ENCODE results near the gene SIM2. TPM values are rescaled to one million over a fixed set of nuclear protein-coding genes. Genes with fewer than 3 reads are reported as not detected.
"Not testable (repeated sequence)": the region's sequence is repeated elsewhere in the genome, so short reads cannot be mapped to it uniquely, and the experiment has no call there.

Gene SIM2
- total RNA-seq, 1 experiment from 2014 or later, result not detected

DNA sequence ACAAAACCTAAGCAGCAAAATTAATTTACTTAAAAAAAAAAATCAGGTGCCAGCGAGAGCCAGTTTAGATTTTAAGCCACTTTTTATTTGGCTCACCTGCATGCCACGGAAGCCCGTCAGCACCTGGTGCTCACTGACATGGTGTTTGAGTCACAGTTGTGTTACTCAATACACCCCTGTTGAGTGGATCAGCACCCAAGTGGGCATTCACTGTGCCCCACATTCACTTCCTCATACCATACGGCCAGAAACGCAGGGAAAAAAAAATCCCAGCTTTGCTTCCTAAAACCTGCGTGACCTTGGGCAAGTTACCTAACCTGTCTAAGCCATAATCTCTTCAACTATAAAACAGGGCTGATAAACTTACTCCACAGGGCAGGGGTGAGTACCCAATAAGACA, 42.8 kb upstream of the SIM2 start:
- H2BK15ac ChIP-seq (ENCODE audit: low read depth, low read length), result no peak overlapping the region
- no peaks in the 10 kb centered on the region for H3K23me2 ChIP-seq (ENCODE audit: insufficient read length, low read depth, low read length, poor library complexity, severe bottlenecking)
- no peaks in the 10 kb centered on the region for H4K20me1 ChIP-seq (ENCODE audit: control insufficient read depth, insufficient read depth, insufficient read length)
- Mint-ChIP-seq H3K27ac (no peak overlapping the region), H3K36me3 (ENCODE audit: insufficient read depth in 1 of 3, low read depth in 3 of 3) (no peaks in the 10 kb centered on the region), H3K9me3 (no peaks in the 10 kb centered on the region), H3K27me3 (ENCODE audit: low read depth) (peaks cover 18% of the 10 kb centered on the region), H3K4me1 (0 out of 4 replicates have a peak, but pooled peaks cover 0 to 2% of the 10 kb centered on the region in 2 experiments), H3K4me3 (no peak overlapping the region)
- WGBS (ENCODE audit: extremely low coverage, insufficient read length, low lambda C conversion rate), result no CpG with 5 or more reads among the region's 6 CpGs
- H2AFZ ChIP-seq (ENCODE audit: low read length), result no peak overlapping the region
- H3K4ac ChIP-seq (ENCODE audit: low read depth, low read length), result no peak overlapping the region
- no peak overlapping the region for H3K56ac ChIP-seq (ENCODE audit: insufficient read length, low read depth, low read length)
- H3K27me3 ChIP-seq (ENCODE audit: insufficient read depth, low read length), result no peaks in the 10 kb centered on the region
- H4K91ac ChIP-seq (ENCODE audit: insufficient read length, low read depth, low read length), result no peak overlapping the region
- H4K5ac ChIP-seq (ENCODE audit: insufficient read length, low read depth, low read length), result no peak overlapping the region
- H3K14ac ChIP-seq (ENCODE audit: insufficient read depth, low read length), result no peak overlapping the region
- no peak overlapping the region for H4K8ac ChIP-seq (replicated peaks; ENCODE audit: insufficient read length, low read depth, low read length)
- no peaks in the 10 kb centered on the region for H3K79me1 ChIP-seq (ENCODE audit: insufficient read depth, low read depth, low read length, poor library complexity, severe bottlenecking)
- H3K4me2 ChIP-seq (ENCODE audit: insufficient read depth, insufficient read length, low read length), result no peak overlapping the region
- DNase-seq, result no peak
- H3K4me1 ChIP-seq (ENCODE audit: insufficient read depth, low read length), result no peaks in the 10 kb centered on the region
- H3K18ac ChIP-seq (ENCODE audit: insufficient read length, low read depth, low read length), result no peak overlapping the region
- H2BK5ac ChIP-seq (ENCODE audit: insufficient read length, low read length), result no peak overlapping the region
- H3K9ac ChIP-seq (ENCODE audit: extremely low read depth, insufficient read length, low read length), result no peak overlapping the region
- no peak overlapping the region for H3K23ac ChIP-seq (ENCODE audit: insufficient read length, low read depth, low read length)
- H3T11ph ChIP-seq (ENCODE audit: low read length), result no peak overlapping the region
- H3K79me2 ChIP-seq (ENCODE audit: insufficient read depth, low read length), result no peaks in the 10 kb centered on the region
- H2BK12ac ChIP-seq (ENCODE audit: insufficient read length, low read depth, low read length), result no peak overlapping the region
- H3K9me3 ChIP-seq (ENCODE audit: control insufficient read depth, low read depth, low read length), result no peaks in the 10 kb centered on the region
- H2AK5ac ChIP-seq (ENCODE audit: insufficient read length, low read length), result no peak overlapping the region
- H2BK120ac ChIP-seq (ENCODE audit: low read depth, low read length, poor library complexity, severe bottlenecking), result no peak overlapping the region
- H3K27ac ChIP-seq (ENCODE audit: insufficient read length, low read depth, low read length), result no peak overlapping the region
- TF ChIP-seq, protein P1, sequence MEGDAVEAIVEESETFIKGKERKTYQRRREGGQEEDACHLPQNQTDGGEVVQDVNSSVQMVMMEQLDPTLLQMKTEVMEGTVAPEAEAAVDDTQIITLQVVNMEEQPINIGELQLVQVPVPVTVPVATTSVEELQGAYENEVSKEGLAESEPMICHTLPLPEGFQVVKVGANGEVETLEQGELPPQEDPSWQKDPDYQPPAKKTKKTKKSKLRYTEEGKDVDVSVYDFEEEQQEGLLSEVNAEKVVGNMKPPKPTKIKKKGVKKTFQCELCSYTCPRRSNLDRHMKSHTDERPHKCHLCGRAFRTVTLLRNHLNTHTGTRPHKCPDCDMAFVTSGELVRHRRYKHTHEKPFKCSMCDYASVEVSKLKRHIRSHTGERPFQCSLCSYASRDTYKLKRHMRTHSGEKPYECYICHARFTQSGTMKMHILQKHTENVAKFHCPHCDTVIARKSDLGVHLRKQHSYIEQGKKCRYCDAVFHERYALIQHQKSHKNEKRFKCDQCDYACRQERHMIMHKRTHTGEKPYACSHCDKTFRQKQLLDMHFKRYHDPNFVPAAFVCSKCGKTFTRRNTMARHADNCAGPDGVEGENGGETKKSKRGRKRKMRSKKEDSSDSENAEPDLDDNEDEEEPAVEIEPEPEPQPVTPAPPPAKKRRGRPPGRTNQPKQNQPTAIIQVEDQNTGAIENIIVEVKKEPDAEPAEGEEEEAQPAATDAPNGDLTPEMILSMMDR (conservative IDR thresholded peaks at IDR 0.05), result no peak
- no peak overlapping the region for H2BK20ac ChIP-seq (ENCODE audit: low read depth, low read length, poor library complexity, severe bottlenecking)

DNA sequence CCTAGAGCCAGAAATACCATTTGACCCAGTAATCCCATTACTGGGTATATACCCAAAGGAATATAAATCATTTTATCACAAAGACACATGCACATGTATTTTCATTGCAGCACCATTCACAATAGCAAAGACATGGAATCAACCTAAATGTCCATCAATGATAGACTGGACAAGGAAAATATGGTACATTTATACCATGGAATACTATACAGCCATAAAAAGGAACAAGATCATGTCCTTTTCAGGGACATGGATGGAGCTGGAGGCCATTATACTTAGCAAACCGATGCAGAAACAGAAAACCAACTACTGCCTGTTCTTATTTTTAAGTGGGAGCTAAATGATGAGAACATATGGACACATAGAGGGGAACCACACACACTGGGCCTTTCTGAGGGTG, 41.6 kb upstream of the SIM2 start:
- H3K4me3 Mint-ChIP-seq, result not testable (repeated sequence)

More for the DNA sequence above, 41.6 kb upstream of the SIM2 start:
- not testable (repeated sequence) for H3K14ac ChIP-seq (ENCODE audit: insufficient read depth, low read length); H3K4ac ChIP-seq (ENCODE audit: low read depth, low read length); H3K18ac ChIP-seq (ENCODE audit: insufficient read length, low read depth, low read length); H3K9me3 Mint-ChIP-seq; H2BK20ac ChIP-seq (ENCODE audit: low read depth, low read length, poor library complexity, severe bottlenecking); H2AFZ ChIP-seq (ENCODE audit: low read length); H3K56ac ChIP-seq (ENCODE audit: insufficient read length, low read depth, low read length); H2AK5ac ChIP-seq (ENCODE audit: insufficient read length, low read length); DNase-seq; H3T11ph ChIP-seq (ENCODE audit: low read length); H2BK120ac ChIP-seq (ENCODE audit: low read depth, low read length, poor library complexity, severe bottlenecking); H3K36me3 Mint-ChIP-seq (ENCODE audit: insufficient read depth in 1 of 3, low read depth in 3 of 3); H2BK15ac ChIP-seq (ENCODE audit: low read depth, low read length); H3K27ac Mint-ChIP-seq; H3K23ac ChIP-seq (ENCODE audit: insufficient read length, low read depth, low read length); H3K4me1 Mint-ChIP-seq; H3K9ac ChIP-seq (ENCODE audit: extremely low read depth, insufficient read length, low read length); H3K9me3 ChIP-seq (ENCODE audit: control insufficient read depth, low read depth, low read length); H3K27me3 ChIP-seq (ENCODE audit: insufficient read depth, low read length); H3K79me1 ChIP-seq (ENCODE audit: insufficient read depth, low read depth, low read length, poor library complexity, severe bottlenecking); H2BK12ac ChIP-seq (ENCODE audit: insufficient read length, low read depth, low read length); H3K23me2 ChIP-seq (ENCODE audit: insufficient read length, low read depth, low read length, poor library complexity, severe bottlenecking); H3K79me2 ChIP-seq (ENCODE audit: insufficient read depth, low read length); H4K91ac ChIP-seq (ENCODE audit: insufficient read length, low read depth, low read length); H3K27ac ChIP-seq (ENCODE audit: insufficient read length, low read depth, low read length); H4K8ac ChIP-seq (replicated peaks; ENCODE audit: insufficient read length, low read depth, low read length); H3K4me1 ChIP-seq (ENCODE audit: insufficient read depth, low read length); H2BK5ac ChIP-seq (ENCODE audit: insufficient read length, low read length); H3K4me2 ChIP-seq (ENCODE audit: insufficient read depth, insufficient read length, low read length); H4K5ac ChIP-seq (ENCODE audit: insufficient read length, low read depth, low read length); H4K20me1 ChIP-seq (ENCODE audit: control insufficient read depth, insufficient read depth, insufficient read length)
- WGBS (ENCODE audit: extremely low coverage, insufficient read length, low lambda C conversion rate), result no CpG with 5 or more reads among the region's 1 CpG
- H3K27me3 Mint-ChIP-seq (ENCODE audit: low read depth), result peaks cover 19% of the 10 kb centered on the region

Data from H9 (cell line).